Measurements from ENCODE around the gene SGO1.

Gene SGO1

GRCh38 chr3:20154078-20154477, 31.9 kb downstream of the SGO1 start:
- DNase-seq: no peak

GRCh38 chr3:20148466-20148865, 37.5 kb downstream of the SGO1 start:
- no peak for DNase-seq

GRCh38 chr3:20147361-20147760, 38.6 kb downstream of the SGO1 start:
- DNase-seq: no peak

GRCh38 chr3:20146301-20146700, 39.7 kb downstream of the SGO1 start:
- DNase-seq: no peak

DNA sequence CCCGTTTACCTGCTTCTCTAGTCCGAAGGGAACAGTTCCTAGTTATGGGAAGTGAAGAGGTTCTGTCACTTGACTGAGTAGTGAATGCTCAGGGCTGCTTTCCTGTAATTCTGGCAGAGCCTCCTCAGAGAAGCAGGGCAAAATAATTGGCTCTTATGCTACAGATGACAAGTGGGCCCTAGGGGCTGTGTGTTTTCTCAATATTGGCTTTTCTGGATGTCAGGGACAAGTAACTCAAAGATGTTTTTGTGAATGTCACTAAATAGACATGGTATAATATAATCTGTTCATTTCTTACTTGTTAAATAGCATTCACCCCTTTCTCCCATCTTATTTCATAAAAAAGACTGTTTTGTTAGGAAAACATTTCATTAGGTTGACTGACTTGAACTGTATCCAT, 40.1 kb downstream of the SGO1 start:
- no peak for DNase-seq

GRCh38 chr3:20143519-20143918, 42.5 kb downstream of the SGO1 start:
- DNase-seq: no peak

- DNase-seq: no peak
Measured at GRCh38 chr3:20142517-20142916, 43.5 kb downstream of the SGO1 start.

DNA sequence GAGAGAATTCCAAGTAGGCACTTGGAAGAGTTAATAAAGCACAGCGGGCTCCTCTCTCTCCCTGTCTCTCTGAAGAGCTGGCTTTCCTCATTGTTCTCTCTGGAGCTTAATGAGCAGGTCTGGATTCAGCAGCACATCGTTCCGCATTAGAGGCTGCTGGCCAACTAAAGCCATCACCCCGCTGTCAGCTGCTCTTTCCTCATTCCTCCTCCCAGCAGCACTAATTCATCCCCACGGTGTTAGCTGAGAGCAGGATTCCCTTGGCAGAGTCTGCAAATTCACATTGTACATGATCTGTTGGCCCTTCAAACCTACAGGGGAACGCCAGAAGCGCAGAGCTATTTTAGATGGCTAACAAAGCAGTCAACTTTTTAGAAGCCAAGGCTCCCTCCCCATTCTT, 44.2 kb downstream of the SGO1 start:
- DNase-seq: no peak

- no peak for DNase-seq
Measured at GRCh38 chr3:20141316-20141715, 44.7 kb downstream of the SGO1 start.

DNA sequence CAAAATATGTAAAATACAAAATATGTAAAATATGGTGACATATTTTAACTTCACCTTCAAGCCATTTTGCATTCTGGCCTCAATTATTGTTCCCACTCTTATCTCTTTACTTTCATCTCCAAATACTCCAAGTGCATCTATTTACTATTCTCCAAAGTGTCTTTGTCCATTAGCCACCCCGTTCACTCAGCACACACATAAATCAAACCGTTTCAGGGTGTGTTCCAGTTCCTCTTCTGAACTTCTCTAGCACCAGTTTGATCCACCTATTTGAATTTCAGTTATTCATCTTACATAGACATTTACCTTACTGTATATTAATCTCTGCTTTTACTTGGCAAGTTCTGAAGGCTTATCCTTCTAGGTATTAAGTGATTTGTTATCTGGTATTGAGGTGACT, 45.1 kb downstream of the SGO1 start:
- no peak for DNase-seq

DNA sequence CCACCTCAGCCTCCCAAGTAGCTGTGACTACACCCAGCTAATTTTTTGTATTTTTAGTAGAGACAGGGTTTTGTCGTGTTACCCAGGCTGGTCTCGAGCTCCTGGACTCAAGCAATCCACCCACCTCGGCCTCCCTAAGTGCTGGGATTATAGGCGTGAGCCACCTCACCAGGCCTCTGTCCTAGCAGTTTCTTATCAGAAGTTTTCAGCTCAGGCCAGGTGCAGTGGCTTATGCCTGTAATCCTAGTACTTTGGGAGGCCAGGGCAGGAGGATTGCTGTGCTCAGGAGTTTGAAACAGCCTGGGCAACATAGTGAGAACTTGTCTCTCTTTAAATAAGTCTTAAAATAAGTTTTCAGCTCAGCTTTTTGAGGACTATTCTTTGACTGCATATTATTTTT, 48.4 kb downstream of the SGO1 start:
- no peak for DNase-seq

DNA sequence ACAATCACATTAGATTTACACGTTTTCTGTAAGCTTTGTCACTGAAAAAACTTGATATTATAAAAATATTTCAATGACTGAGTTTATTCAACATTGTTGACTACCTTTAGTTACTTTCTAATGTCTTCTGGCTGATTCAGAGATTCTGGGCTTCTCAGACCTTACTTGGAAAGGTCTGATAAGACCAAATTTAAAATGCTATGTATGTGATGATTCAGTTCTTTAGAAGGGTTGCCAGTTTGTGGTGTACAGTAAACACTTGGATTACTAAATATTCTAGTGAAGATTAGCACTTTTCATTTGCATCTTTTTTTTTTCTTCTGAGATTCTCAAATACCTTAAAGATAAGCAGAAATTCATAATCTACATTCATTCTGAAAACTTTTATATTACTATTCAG, 49.8 kb downstream of the SGO1 start:
- DNase-seq: no peak

GRCh38 chr3:20130106-20130505, 55.9 kb downstream of the SGO1 start:
- DNase-seq: no peak

GRCh38 chr3:20128358-20128757, 57.6 kb downstream of the SGO1 start:
- no peak for DNase-seq

DNA sequence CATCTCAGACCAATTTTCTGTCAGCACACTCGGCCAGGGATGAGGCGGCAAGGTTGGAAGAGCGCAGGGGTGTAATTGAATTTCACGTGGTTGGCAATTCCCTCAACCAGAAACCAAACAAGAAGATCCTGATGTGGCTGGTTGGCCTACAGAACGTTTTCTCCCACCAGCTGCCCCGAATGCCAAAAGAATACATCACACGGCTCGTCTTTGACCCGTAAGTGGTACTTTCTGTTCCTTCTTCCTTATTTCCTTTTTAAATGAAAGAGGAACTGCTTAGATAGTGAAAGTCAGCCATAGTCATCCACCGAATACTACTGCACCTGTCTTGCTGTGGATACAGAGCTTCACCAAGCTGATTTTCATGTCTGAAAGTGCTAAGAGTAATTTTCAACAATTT, 60.1 kb downstream of the SGO1 start:
- DNase-seq: no peak

GRCh38 chr3:20125289-20125688, 60.7 kb downstream of the SGO1 start:
- no peak for DNase-seq

DNA sequence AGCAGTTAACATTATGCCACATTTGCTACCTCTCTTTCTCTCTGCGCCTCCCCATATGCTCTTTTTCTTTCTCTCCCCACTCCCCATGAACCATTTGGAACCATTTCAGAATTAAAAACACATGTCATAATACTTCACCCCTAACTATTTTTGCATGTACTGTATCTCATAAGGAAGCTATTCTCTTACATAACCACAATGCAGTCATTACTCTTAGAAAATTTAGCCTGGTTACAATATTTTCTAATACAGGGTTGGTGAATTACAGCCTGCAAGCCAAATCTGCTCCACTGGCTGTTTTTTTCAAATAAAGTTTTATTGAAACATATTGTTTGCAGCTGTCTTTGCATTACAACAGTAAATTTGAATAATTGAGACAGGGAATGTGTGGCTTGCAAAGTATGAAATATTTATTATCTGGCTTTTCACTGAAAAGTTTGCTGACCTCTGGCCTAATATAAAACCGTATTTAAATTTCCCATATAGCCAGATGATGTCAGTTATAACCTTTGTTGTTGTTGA, 62.8 kb downstream of the SGO1 start:
- DNase-seq: no peak

GRCh38 chr3:20121088-20121487, 64.9 kb downstream of the SGO1 start:
- DNase-seq: no peak
